ENCODE measurements around the gene RAE1. TPM values are rescaled to one million over a fixed set of nuclear protein-coding genes. Genes with fewer than 3 reads are reported as not detected.

The RAE1 gene, protein sequence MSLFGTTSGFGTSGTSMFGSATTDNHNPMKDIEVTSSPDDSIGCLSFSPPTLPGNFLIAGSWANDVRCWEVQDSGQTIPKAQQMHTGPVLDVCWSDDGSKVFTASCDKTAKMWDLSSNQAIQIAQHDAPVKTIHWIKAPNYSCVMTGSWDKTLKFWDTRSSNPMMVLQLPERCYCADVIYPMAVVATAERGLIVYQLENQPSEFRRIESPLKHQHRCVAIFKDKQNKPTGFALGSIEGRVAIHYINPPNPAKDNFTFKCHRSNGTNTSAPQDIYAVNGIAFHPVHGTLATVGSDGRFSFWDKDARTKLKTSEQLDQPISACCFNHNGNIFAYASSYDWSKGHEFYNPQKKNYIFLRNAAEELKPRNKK
- total RNA-seq, result 18.0 TPM
- long read RNA-seq, transcript RAE1-203 (12 exons, 2,639 nt), result major isoform, 93 of 103 reads
- long read RNA-seq, partial matches to known transcripts, result 0 of 103 reads
- long read RNA-seq, other reads (novel, unspliced or antisense), result 7 of 103 reads

DNA sequence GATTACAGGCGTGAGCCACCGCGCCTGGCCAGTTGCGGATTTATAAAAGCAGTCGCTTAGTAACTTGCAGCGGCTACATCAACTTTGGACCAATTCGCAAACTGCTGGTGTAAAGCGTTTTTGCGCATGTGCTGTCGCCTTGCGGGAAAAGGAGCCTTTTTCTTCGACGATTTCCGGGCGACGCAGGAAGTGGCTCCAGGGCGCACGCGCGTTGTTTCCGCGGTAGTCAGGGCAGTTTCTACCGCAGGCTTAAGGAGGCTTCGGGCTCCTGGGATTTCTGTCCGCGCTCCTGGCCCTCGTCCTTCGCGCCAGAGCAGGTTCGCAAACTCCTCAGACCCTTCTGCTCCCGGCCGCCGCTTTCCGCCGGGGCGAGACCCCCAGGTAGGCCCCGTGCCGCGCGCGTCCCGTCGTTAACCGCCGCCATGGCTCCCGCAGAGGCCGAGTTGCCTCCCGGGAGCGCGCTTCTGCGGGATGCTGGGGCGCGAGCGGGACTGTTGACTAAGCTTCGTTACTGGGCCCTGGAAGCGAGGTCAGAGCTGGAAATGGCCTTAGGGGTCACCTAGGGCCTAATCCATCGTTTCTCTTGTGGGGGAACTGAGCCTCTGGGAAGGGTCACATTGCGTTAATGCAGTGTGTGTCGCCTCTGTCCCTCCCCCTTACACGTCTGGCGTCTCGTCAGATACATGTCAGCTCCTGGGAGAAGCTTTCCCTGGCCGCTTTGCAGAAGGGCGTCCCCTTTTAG lies at the start of gene RAE1:
Gene RAE1, plus strand, starts transcription at position 214 of the 742 bp plus-strand sequence. CDS start 2,784 bp downstream, outside the sequence.
- peak; percentile 96 for DNase-seq (ENCODE audit: low spot score)

DNA sequence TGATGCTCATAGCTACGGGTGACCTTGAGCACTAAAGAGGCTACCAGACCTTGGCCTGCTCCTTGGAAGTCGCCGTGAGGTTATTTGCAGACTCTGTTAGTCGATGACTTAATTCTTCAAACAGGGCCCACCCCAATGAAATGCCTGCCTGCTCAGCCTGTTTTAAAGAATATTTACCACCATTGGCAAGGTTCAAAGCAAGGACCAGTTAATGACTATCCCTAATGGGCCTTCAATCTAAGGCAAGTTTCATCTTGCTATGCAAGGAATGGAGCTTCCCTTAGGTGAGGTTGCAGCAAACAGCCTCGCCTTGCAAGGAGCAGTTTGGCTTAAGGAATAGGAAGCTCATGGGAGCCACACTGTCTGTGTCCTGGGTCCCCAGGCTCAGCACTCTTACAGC lies 44.3 kb upstream of the RAE1 start:
- no peak for DNase-seq (ENCODE audit: low spot score)

DNA sequence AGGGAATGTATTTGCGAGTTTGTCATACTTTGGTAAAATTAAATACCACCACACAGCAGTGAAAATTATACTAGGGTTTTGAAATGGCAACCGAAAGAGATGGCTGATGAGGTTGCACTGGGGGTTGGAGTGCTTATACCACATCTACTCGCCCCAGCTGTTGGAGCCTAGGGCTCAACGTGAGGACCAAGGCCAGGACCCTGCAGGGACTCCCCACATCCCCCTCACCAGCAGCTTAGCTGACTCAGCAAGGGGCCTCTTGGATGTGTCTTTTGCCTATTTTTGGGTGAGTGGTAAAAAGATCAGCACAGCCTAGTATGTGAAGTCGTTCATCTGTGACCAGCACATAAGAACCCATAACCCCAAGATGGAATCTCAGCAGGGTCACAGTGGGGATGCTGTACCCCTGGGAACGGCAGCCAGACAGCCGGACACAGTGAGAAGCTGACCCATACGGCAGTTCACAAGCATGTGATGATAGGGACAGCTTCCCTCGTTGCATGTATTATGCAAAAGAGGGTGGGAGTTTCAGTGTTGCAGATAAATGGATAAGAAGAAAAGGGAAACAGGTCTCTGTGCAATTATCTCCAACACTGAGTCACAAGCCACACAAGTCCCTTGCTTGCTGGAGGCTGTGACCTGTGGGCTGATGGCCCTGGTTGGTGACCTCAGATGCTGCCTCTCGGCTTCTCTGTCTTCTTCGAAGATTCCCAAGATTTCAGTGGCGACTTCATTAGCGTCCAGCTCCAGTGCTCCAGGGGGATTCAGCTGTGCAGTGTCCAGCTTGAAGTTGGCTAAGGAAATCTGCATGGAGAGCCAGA lies 42.4 kb upstream of the RAE1 start:
- DNase-seq (ENCODE audit: low spot score), result peak; percentile 59

DNA sequence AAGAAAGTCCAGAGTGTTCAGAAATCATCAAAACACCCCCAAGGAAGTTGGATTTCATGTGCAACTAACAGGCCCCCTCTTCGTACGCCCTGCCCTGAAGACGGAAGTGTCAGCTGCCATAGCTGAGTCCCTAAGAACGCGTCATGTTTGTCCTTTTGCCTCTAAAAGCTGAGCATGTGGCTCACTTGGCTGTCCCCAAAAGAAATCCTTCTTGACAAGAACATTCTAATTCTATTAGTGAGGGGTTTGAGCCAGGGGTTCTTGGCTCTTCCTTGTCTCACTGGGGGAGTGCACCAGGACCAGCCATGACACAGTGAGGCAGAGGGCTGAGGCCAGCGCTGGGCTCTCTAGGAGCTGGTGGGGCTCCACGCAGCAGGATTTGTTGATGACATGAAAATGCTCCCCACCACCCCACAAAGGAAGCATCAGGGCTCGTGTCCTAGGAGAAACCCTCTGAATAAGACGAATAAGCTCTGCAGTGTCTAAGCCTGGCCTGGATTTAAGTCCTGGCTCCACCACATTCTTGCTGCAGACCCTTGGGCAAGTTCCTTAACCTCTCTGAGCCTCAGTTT lies 41.4 kb upstream of the RAE1 start:
- peak; percentile 43 for DNase-seq (ENCODE audit: low spot score)

DNA sequence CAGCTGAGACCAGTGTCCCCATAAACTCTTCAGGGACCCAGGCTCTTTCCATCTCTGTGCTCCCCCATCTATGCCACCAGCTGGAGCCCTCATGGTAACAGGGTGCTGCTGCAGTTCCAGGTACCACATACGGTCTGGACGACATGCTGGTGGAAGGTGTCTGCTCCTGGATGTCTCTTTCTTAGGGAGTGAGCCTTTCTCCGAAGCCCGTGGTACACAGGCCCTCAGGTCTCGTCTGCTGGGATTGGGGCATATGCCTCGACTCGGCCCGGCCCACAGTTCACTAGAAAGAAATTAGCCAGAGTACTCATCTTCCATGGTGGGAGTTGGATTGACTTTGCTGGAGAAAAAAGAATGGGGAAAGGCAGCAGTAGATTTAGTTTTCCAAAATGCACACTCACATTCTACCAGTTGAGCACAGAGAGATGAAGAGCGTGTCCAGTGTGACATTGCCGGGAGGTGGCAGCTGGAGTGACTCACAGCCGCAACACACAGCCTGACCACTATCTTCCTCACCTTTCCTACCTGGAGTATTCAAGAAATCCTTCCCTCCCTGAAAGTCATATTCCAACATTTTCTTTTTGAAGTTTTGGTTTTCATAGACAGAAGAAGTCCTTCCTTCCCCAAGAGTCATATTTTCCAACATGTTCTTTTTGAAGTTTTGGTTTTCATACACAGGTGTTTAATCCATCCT lies 40.1 kb upstream of the RAE1 start:
- DNase-seq (ENCODE audit: low spot score), result peak; percentile 51

DNA sequence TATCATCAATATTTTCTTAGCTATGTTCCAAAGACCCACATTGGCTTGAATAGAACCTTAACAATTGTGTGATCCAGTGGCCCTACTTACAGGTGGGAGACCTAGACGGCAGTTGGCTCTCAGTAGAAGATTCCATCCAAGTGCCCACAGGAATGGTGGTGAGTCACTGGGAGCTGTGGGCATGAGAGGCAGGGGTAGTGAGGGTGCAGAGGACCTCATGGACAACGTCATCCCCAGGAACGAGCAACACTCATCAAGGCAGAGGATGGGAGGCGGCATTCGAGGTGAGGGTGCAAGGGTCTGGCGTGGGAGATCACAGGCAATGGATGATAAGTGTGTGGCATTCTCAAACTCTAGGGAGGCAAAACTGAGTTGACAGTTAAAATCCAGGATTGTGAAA lies 38.9 kb upstream of the RAE1 start:
- DNase-seq (ENCODE audit: low spot score), result peak; percentile 82

DNA sequence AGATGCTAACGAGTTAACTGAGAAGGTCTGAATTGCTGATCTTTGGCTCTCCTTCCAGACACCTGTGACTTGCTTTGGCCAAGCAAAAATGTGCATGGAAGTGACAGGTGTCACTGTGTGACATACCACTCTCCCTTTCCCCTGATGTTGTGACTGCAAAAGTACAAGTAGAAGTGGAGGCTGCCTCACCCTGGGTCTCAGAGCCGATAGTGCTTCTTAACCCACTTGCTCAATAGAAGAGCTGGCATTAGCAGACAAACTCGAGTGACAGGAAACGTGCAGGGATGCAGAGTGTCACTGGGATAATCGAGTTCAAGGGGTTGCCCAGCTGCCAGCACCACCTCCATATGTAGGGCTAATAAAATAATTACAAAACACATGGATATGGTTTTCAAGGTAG lies 37.8 kb upstream of the RAE1 start:
- DNase-seq (ENCODE audit: low spot score), result peak; percentile 67

DNA sequence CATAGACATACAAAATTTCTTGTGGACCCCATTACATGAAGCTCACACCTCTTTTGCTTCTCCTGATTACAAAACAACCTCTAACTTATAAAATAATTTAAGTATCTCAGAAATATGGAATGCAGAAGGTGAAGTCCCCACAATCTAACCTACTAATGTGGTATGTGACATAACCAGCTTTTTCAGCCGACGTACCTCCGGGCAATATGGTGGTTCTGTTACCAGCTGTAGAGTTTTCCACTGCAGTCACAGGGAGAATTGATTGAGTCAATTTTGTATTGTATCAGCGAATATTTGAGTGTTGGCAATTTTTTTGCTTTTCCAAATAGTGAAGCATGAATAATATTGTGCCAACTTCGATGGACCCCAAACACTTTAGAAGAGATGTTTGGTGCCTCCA lies 37.1 kb upstream of the RAE1 start:
- peak; percentile 18 for DNase-seq (ENCODE audit: low spot score)

DNA sequence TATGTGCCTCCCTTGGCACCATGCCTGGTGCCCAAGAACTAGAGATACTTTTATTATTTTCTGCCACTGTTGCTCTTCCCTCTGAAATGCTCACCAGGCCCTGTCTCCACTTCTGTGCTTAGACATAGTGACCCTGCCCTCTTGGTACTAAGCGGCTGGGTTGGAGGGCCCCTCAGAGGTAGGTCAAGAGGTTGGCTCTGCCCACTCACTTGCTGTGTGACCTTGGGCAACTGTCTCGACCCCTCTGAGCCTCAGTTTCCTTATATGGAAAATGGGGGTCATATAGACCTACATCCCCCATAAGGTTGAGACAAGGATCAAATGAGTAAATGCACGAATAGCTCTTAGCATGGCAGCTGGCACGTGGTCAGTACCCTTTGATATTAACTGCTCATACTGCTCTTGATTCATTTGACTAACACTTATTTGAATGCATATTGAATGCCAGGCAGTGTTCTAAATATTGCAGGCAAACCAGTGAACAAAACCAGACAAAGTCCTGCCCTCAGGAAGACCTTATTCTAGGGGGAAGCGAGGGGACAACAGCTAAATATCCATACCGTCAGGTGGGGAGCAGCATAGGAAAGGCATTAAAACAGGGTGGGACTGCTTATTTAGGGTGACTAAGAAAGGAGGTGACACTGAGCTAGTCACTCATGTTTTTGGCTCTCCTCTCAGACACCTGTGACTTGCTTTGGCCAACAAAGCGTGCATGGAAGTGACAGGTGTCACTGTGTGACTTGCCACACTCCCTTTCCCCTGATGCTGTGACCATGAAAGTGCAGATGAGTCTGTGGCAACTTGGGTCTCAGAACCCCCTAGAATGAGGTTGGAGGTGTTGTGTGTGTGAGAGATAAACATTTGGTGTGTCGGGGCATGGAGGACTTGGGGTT lies 35.7 kb upstream of the RAE1 start:
- no peak for DNase-seq (ENCODE audit: low spot score)

DNA sequence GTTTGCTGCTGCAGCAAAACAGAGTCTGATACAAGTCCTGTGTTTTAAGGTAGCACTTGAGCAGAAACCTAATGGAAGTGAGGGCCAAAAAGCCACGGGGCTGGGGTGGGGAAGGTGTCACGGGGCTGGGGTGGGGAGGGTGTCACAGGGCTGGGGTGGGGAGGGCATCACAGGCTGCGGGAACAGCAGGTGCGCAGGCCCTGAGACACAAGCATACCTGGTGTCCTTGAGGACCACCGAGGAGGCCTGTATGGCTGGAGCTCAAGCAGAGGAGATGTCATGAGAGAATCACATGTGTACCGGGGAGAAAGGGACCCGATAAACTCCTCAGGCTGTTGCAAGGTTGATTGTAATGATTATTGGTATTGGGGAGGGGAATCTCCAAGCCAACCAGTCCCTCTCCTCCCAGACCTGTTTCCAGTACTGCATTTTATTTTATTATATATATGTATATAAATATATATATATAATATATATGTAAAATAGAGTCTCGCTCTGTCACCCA lies 35.0 kb upstream of the RAE1 start:
- no peak for DNase-seq (ENCODE audit: low spot score)

DNA sequence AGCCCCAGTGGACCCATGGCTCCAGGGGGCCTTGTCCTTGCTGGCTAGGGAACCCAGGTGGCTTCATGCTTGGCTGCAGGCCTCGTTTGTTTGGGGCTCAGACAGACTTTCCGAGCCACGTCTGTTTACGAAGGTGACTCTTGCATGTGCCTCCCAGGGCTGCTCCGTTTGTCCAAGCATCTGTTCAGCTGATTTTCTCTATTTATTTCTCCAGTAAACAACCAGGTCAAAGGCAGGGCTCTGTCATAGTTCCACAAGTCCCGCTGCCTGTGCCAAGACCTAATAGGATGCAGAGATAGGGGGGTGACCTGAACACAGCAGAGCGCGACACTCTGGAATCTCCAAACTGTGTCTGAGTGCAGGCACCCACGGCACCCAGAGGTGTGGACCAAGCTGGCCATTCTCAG lies 34.3 kb upstream of the RAE1 start:
- DNase-seq (ENCODE audit: low spot score), result no peak

DNA sequence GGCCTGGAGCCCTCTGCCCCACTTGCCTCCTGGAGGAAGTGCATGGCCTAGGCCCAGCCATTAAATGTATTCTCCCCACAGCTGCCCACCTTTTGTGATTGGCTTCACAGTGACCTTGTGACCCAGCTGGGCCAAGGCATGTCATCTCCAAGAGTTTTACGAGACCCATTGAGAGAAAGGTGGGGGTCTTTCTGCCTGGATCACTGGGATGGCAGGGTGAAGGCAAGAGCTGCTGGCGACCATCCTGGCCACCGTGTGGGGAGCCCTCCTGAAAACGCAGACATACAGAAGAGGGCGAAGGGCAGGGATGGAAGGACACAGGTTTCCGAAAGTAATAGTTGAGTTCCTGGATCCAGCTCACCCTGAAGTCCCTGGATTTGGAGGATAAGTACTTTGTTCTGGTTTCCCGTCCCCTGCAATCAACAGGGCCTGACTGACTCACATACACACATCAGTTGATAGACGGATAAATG lies 33.7 kb upstream of the RAE1 start:
- no peak for DNase-seq (ENCODE audit: low spot score)

DNA sequence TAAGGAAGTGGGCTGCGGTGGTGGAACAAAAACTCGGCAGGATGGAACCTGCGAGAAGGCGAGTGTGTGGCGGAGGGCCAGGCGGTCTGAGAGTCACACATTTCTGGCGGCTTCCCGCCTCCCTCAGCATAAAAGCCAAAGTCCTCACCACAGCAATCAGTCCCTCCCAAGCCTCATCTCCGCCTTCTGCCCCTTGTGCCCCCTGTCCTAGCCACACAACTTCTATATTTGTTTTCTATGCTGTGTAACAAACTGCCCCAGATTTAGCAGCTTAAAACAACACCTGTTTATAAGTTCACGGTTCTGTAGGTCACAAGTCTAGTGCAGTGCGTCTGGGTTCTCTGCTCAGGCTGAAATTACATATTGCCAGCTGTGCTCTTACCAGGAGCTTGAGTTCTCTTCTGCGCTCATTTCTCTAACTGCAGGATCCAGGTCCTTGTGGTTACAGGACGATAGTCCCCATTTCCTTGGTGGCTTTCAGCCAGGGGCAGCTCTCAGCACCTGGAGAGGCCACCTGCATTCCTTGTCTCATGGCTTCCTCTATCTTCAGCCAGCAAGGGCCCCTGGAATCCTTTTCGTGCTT lies 33.2 kb upstream of the RAE1 start:
- no peak for DNase-seq (ENCODE audit: low spot score)

DNA sequence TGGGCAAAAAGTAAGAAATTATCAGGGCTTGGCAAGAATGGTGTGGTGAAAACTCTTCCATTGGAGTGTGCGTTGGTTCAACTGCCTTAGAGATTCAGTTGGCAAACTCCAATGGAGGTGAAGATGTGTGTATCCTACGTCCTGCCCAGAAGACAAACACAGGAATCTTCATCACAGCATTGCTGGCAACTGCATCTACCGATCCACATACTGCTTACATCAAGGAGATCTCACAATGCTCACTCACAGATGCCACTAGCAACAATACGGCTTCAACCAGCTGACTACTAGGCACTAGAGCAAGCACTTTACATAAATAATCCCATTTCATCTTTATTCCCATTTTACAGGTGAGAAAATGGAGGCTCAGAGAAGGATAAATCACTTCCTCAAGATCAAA lies 31.5 kb upstream of the RAE1 start:
- DNase-seq (ENCODE audit: low spot score), result no peak

DNA sequence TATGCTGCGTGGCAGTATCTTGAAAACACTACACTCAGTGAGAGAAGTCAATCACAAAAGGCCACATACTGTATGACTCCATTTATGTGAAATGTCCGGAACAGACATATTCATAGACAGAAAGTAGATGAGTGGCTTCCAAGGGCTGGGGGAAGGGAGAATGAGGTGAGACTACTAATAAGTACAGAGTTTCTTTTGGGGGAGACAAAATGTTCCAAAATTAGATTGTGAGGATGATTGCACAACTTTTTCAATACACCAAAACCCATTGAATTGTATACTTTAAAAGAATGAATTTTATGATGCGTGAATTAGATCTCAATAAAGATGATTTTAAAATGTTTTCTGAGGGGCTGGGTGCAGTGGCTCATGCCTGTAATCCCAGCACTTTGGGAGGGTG lies 30.7 kb upstream of the RAE1 start:
- DNase-seq (ENCODE audit: low spot score), result no peak

DNA sequence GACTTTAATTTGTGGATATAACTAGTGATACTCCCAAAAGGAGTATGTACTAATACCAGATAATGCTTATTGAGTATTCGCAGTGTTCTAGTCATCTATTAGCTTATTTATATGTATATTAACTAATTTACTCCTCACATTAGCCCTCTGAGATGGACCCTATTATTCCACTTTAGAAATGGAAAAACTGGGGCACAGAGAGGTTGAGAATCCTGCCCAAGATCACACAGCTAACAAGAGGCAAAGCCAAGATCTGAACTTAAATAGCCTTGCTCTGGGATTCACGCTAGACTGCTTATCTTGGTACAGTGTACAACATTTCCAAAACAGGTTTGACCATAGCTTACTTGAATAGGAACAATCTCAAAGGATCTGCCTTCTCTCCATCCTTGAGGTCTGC lies 29.9 kb upstream of the RAE1 start:
- no peak for DNase-seq (ENCODE audit: low spot score)

DNA sequence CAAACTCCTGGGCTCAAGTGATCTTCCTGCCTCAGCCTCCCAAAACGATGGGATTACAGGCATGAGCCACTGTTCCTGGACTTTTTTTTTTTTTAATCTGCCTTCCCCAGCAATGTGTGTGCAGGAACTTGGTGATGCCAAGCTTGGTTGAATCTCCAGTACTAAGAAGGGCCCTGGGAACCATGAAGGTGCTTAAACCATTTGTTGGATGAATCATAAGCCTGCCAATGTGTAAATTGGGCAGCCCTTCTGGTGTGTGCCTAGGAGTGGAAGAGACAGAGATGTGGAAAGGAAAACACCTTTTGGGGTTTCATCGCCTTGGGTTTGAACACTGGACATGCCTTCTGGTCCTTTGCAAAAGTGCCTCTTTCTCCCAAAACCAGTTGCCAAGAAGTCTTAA lies 28.6 kb upstream of the RAE1 start:
- no peak for DNase-seq (ENCODE audit: low spot score)

DNA sequence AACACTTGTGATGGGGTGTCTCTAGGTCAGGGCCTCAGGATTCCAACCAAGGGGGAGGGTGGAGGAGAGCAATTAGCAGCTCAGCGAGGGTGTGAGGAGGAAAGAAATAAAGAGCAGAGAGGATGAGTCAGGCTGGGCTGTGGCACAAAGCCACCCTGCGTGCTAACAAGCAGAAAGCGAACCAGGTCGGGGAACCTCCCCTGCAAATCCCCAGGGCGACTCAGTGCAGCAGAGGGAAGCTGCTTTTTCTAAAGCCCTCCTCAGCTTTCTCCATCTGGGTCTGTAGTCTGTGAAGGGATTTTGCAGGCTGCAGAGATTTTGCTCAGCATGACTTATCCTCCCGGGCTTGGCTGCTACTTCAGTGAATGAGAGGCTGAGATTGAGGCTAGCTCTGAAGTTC lies 28.0 kb upstream of the RAE1 start:
- DNase-seq (ENCODE audit: low spot score), result no peak

Data from mesenteric fat pad (tissue), 1 donor.